Measurements from ENCODE around the gene SPARC.

Gene SPARC

DNA sequence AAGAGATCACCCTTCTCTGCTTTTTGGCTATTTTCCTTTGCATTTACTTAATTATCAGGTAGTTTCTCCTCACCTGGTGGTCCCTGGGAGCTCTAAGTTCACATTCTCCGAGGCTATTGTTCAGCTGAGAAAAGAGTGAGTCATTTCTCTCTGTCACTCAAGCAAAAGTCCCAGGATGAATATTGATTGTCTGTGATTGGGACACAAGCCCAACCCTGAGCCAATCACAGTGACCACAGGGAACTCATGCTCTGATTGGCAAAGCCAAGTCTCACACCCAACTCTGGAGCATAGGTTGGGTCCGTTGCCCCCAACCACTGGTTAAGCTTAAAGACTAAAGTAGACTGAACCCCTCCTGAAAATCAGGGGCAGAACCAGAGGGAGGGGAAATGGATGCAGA, 67.8 kb downstream of the SPARC start:
- DNase-seq: no peak

- DNase-seq: no peak
Measured at GRCh38 chr5:151617841-151618710, 68.6 kb downstream of the SPARC start.

DNA sequence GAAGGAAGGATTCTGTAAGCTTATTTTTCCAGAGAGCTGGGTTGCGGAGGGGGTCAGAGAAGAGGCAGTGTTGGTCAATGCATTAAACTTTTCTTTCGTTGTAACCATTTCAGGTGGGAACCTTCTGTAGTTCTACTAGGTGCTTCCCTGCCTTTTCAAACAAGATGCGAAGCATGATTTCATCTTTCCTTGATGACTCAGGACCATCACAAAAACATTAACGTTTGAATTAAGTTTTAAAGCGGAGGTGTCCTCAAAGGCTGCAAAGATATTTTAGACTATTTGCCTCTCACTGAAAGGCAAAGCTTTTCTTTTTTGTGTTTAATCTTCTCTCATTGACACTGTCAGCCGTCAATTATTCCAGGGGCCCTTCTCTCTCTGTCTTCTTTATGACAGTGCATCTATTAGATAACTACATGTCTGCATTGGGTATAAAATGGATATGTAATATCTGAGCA, 69.3 kb downstream of the SPARC start:
- no peak for DNase-seq

GRCh38 chr5:151615431-151615830, 71.3 kb downstream of the SPARC start:
- DNase-seq: no peak

DNA sequence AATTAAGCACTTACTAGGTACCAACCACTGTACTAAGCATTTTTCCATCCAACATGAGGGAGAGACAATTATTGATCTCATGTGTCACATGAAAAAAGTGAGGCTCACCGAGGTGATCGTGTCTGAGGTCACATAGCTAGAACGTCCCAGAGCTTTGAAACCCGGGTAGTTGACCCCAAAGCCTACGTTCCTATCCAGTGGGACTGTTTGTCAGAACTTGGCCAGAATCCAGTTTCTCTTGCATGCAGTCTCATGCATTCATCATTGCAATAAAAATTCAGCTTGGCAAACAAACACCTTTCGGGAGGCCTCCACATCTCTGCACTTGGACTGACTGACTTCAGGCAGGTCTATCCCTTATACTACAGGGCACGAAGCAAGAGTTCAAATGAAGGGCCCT, 72.2 kb downstream of the SPARC start:
- DNase-seq: no peak

GRCh38 chr5:151612689-151613427, 73.9 kb downstream of the SPARC start:
- DNase-seq: peak; percentile 28

DNA sequence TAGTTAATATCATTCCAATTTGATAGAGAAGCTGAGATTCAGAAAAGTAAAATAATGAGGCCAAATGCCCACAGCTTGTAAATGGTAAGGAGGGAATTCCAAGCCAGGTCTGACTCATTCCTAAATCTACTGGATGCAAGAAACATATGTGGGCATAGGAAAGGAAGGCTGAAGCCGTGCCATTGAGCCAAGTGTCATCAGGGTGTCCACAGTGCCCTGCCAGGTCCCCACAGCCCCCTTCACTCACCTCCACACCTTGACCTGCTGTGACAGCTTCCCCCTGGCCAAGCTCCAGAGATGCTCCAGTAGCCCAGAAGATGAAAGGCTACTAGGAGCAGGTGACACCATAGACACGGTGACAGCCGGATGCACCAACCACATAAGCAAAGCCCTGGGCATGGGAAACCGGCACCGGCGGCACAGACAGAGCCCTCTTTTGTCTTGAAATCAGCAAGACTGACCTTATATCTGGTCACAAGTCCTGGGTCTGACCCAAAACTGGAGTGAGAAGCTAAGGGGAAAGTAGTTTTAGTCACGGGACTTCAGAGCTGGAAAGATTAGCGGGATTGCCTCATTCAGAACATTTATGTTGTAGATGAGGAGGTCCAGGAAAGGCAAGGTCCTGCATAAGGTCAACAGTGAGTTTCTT, 75.5 kb downstream of the SPARC start:
- DNase-seq: no peak

Measured in activated T-cell treated with anti-CD3 and anti-CD28 coated beads for 4 hours (primary cell).